WTC11 (cell line): ENCODE results near the gene LCAT.

Experiments
- ATF2 ChIP-seq: sonication (generic); formaldehyde crosslinking; IDR thresholded peaks from 2 replicates; pipeline ENCODE4 v1.8.1; 2022; ENCODE audit warnings: low read depth, missing genetic modification reagents, borderline replicate concordance
- CREB1 ChIP-seq: sonication (generic); formaldehyde crosslinking; IDR thresholded peaks from 2 replicates; pipeline ENCODE4 v1.8.0; 2023; ENCODE audit warnings: mild to moderate bottlenecking, missing genetic modification reagents
- CTCF ChIP-seq: fragments of 200-600 bp; IDR thresholded peaks from 2 replicates; pipeline ENCODE4 v1.8.0; 2022; ENCODE audit warnings: antibody characterized with exemption
- E2F5 ChIP-seq: sonication (generic); formaldehyde crosslinking; IDR thresholded peaks from 2 replicates; pipeline ENCODE4 v1.8.1; 2022; ENCODE audit warnings: mild to moderate bottlenecking, moderate library complexity, missing genetic modification reagents
- ETV6 ChIP-seq: sonication (generic); formaldehyde crosslinking; IDR thresholded peaks from 2 replicates; pipeline ENCODE4 v1.8.1; 2022; ENCODE audit warnings: mild to moderate bottlenecking, missing genetic modification reagents
- FOXP4 ChIP-seq: sonication (generic); formaldehyde crosslinking; IDR thresholded peaks from 2 replicates; pipeline ENCODE4 v1.8.0; 2022; ENCODE audit warnings: mild to moderate bottlenecking, missing genetic modification reagents
- GRHL2 ChIP-seq: fragments of 250-450 bp; sonication (Bioruptor Pico); IDR thresholded peaks from 2 replicates; pipeline ENCODE4 v1.8.0; 2022; ENCODE audit warnings: mild to moderate bottlenecking, moderate library complexity; ENCODE audit not compliant: insufficient replicate concordance, severe bottlenecking
- HMGA2 ChIP-seq: fragments of 250-450 bp; sonication (Bioruptor Pico); IDR thresholded peaks from 2 replicates; pipeline ENCODE4 v1.4.0; 2021; ENCODE audit warnings: mild to moderate bottlenecking, moderate library complexity
- MLX ChIP-seq: sonication (generic); formaldehyde crosslinking; IDR thresholded peaks from 2 replicates; pipeline ENCODE4 v1.8.1; 2023; ENCODE audit warnings: mild to moderate bottlenecking, missing genetic modification reagents, moderate library complexity
- NFE2L1 ChIP-seq: sonication (generic); formaldehyde crosslinking; IDR thresholded peaks from 2 replicates; pipeline ENCODE4 v1.8.1; 2023; ENCODE audit warnings: missing genetic modification reagents
- TEAD4 ChIP-seq: sonication (generic); formaldehyde crosslinking; IDR thresholded peaks from 2 replicates; pipeline ENCODE4 v1.8.0; 2022; ENCODE audit warnings: mild to moderate bottlenecking, missing genetic modification reagents

GRCh38 chr16:67919622-67920221 lies 24.2 kb downstream of the LCAT start:
- TF ChIP-seq ETV6 (CRISPR knock-in tag) (no peak), NFE2L1 (no peak), ATF2 (CRISPR knock-in tag) (no peak), HMGA2 (no peak), FOXP4 (CRISPR knock-in tag) (no peak), CTCF (no peak), MLX (CRISPR knock-in tag) (no peak), TEAD4 (no peak), CREB1 (CRISPR knock-in tag) (no peak), E2F5 (CRISPR knock-in tag) (no peak), GRHL2 (CRISPR knock-in tag) (no peak)
